Esophagus squamous epithelium (tissue), 5 donors: ENCODE results near the gene MAD2L2. TPM values are rescaled to one million over a fixed set of nuclear protein-coding genes. Genes with fewer than 3 reads are reported as not detected.

Experiments used
- DNase-seq: peaks from one replicate; lab custom pipeline; 2025; lab: John Stamatoyannopoulos, UW
- H3K27ac ChIP-seq, 4 donors: fragments of 200-600 bp; sonication (generic); one replicate each; pipeline ENCODE4 v1.5.1; 2016 to 2019; ENCODE audit warnings: mild to moderate bottlenecking in 1 of 4
- H3K27me3 ChIP-seq, 4 donors: fragments of 200-600 bp; sonication (generic); 1 replicate in 3 of 4; 2 replicates in 1 of 4; pipeline versions ENCODE4 v1.5.1 to v1.6.0; 2017 to 2021; ENCODE audit warnings: antibody characterized with exemption in 1 of 4
- H3K36me3 ChIP-seq, 3 donors: fragments of 200-600 bp; sonication (generic); one replicate each; pipeline ENCODE4 v1.5.1; 2016 to 2019
- H3K4me1 ChIP-seq, 3 donors: fragments of 200-600 bp; sonication (generic); one replicate each; pipeline ENCODE4 v1.5.1; 2017 to 2019
- H3K4me3 ChIP-seq, 4 donors: fragments of 200-600 bp; sonication (generic); 1 replicate in 3 of 4; 2 replicates in 1 of 4; pipeline ENCODE4 v1.5.1; 2016 to 2019; ENCODE audit warnings: mild to moderate bottlenecking in 2 of 4, moderate library complexity in 1 of 4
- H3K9me3 ChIP-seq, 3 donors: fragments of 200-600 bp; sonication (generic); one replicate each; pipeline ENCODE4 v1.5.1; 2016 to 2019
- CTCF ChIP-seq, 6 experiments: fragments of 450-650 bp in 4 of 6; fragments of 200-600 bp in 2 of 6; sonication (generic) in 2 of 6; IDR thresholded peaks; one replicate each; pipeline ENCODE4 v1.5.1; 2016 to 2019; ENCODE audit warnings: antibody characterized with exemption in 6 of 6, mild to moderate bottlenecking in 4 of 6, moderate library complexity in 4 of 6
- POLR2A ChIP-seq, 4 donors: fragments of 450-650 bp; IDR thresholded peaks; one replicate each; pipeline ENCODE4 v1.6.1; 2017; ENCODE audit warnings: antibody characterized with exemption in 4 of 4, mild to moderate bottlenecking in 4 of 4, moderate library complexity in 3 of 4
- WGBS, 2 donors: methylation state at CpG; one replicate each; pipeline ENCODE4 v1.1.5; 2018; 5-methylcytosine and 5-hydroxymethylcytosine counted together
- intact Hi-C: fragments of 100-400 bp; cut with DNase I; formaldehyde crosslinking; loops from one replicate; pipeline ENCODE4 v1.15.0; 2022
- total RNA-seq, 4 donors: library from RNA; depleted of rRNA; stranded (reverse); fragments of >200 nt; gene quantifications; one replicate each; pipeline ENCODE4 v1.1.0, GENCODE V29; 2016
- donor health status: DM: yes; HTN: yes; CAD: no.

Gene MAD2L2
- total RNA-seq, 4 donors from 2014 or later, result 12.1 to 22.8 (median 18.9) TPM

GRCh38 chr1:11640944-11641343 lies 40.0 kb downstream of the MAD2L2 start:
- DNase-seq, result no peak

GRCh38 chr1:11640101-11640500 lies 40.8 kb downstream of the MAD2L2 start:
- Histone ChIP-seq H3K4me1 (no peaks in the 10 kb centered on the region), H3K27ac (no peak overlapping the region), H3K4me3 (no peak overlapping the region), H3K9me3 (no peaks in the 10 kb centered on the region), H3K27me3 (peaks cover 0 to 62% (median 0%) of the 10 kb centered on the region in 4 donors), H3K36me3 (no peaks in the 10 kb centered on the region)
- WGBS, 2 donors, result 58 to 59% methylated on average over 6 to 7 of the region's 7 CpGs
- DNase-seq, result no peak
- intact Hi-C loops, result loop anchor here (5.0 to 10.0 kb wide), 2 partner anchors 398 to 605 kb away; no protein-coding TSS in a partner anchor
- TF ChIP-seq CTCF (IDR thresholded peaks at IDR 0.05) (no peak), POLR2A (IDR thresholded peaks at IDR 0.05) (no peak)

More at GRCh38 chr1:11640944-11641343, 40.0 kb downstream of the MAD2L2 start:
- H3K9me3 ChIP-seq, result no peaks in the 10 kb centered on the region
- H3K4me3 ChIP-seq, result no peak overlapping the region
- no peaks in the 10 kb centered on the region for H3K4me1 ChIP-seq
- 71 to 78% methylated on average over 4 to 6 of the region's 6 CpGs for WGBS, 2 donors
- peaks cover 0 to 58% (median 0%) of the 10 kb centered on the region in 4 donors for H3K27me3 ChIP-seq
- H3K36me3 ChIP-seq, result no peaks in the 10 kb centered on the region
- no peak for TF ChIP-seq CTCF (IDR thresholded peaks at IDR 0.05)
- TF ChIP-seq POLR2A (IDR thresholded peaks at IDR 0.05), result no peak
- no peak overlapping the region for H3K27ac ChIP-seq
- intact Hi-C loops, result loop anchor here (5.0 to 10.0 kb wide), 2 partner anchors 399 to 606 kb away; no protein-coding TSS in a partner anchor

- H3K27me3 ChIP-seq, result peaks cover 0 to 67% (median 0%) of the 10 kb centered on the region in 4 donors
- 89 to 90% methylated on average over 2 to 4 of the region's 4 CpGs for WGBS, 2 donors
- no peaks in the 10 kb centered on the region for H3K36me3 ChIP-seq
- TF ChIP-seq POLR2A (IDR thresholded peaks at IDR 0.05) (no peak), CTCF (IDR thresholded peaks at IDR 0.05) (no peak)
- no peak overlapping the region for H3K27ac ChIP-seq
- H3K4me3 ChIP-seq, result no peak overlapping the region
- H3K4me1 ChIP-seq, result no peaks in the 10 kb centered on the region
- no peaks in the 10 kb centered on the region for H3K9me3 ChIP-seq
- intact Hi-C loops, result no loop called here
- no peak for DNase-seq
Observed at GRCh38 chr1:11639372-11639771, 41.6 kb downstream of the MAD2L2 start.

GRCh38 chr1:11638121-11638520 lies 42.8 kb downstream of the MAD2L2 start:
- H3K27me3 ChIP-seq, result peaks cover 0 to 77% (median 0%) of the 10 kb centered on the region in 4 donors
- no peak overlapping the region for H3K4me3 ChIP-seq
- H3K4me1 ChIP-seq, result no peaks in the 10 kb centered on the region
- no peak overlapping the region for H3K27ac ChIP-seq
- intact Hi-C loops, result no loop called here
- no peak for DNase-seq
- H3K9me3 ChIP-seq, result no peaks in the 10 kb centered on the region
- TF ChIP-seq CTCF (IDR thresholded peaks at IDR 0.05) (no peak), POLR2A (IDR thresholded peaks at IDR 0.05) (no peak)
- H3K36me3 ChIP-seq, result no peaks in the 10 kb centered on the region
- WGBS, 2 donors, result 44% methylated on average over 4 of the region's 5 CpGs; no CpG with 5 or more reads in 1 of the 2 donors

- no peak for DNase-seq
- no peak for TF ChIP-seq CTCF (IDR thresholded peaks at IDR 0.05)
- no peak for TF ChIP-seq POLR2A (IDR thresholded peaks at IDR 0.05)
- Histone ChIP-seq H3K4me3 (no peak overlapping the region), H3K9me3 (no peaks in the 10 kb centered on the region), H3K27me3 (peaks cover 0 to 90% (median 0%) of the 10 kb centered on the region in 4 donors), H3K4me1 (no peaks in the 10 kb centered on the region), H3K27ac (no peak overlapping the region), H3K36me3 (no peaks in the 10 kb centered on the region)
- intact Hi-C loops, result no loop called here
- 75 to 81% methylated on average over 10 to 11 of the region's 11 CpGs for WGBS, 2 donors
Observed at GRCh38 chr1:11634365-11635192, 46.4 kb downstream of the MAD2L2 start.
